Measurements from ENCODE around the gene TCEA2. TPM values are rescaled to one million over a fixed set of nuclear protein-coding genes. Genes with fewer than 3 reads are reported as not detected.

The TCEA2 gene
- total and polyA plus RNA-seq, 9 of the 15 experiments (the other 6 are each of a cell fraction or from before 2014, with no cell fraction given) = 1.4 to 28.7 (median 5.4) TPM

- TF ChIP-seq E2F6 (IDR thresholded peaks at IDR 0.05; ENCODE audit: borderline replicate concordance in 1 of 2, extremely low read depth in 1 of 2, insufficient read depth in 1 of 2, insufficient read length in 1 of 2, low read depth in 1 of 2, low read length in 1 of 2, poor library complexity in 1 of 2, severe bottlenecking in 1 of 2) (peak; percentile 57 to 78), RNF2 (IDR thresholded peaks at IDR 0.05) (no peak), BRF2 (IDR thresholded peaks at IDR 0.05; ENCODE audit: borderline replicate concordance, insufficient read depth, insufficient read length) (no peak), E2F4 (CRISPR knock-in tag; IDR thresholded peaks at IDR 0.05; ENCODE audit: low read depth) (no peak), NONO (IDR thresholded peaks at IDR 0.05; ENCODE audit: low read depth in 2 of 2, low read length in 1 of 2) (peak in 1 of 2 experiments; percentile 59; a peak in 1 of 4 replicates), CBX3 (IDR thresholded peaks at IDR 0.05; ENCODE audit: borderline replicate concordance in 1 of 2, low read length in 2 of 2) (peak in 1 of 2 experiments; percentile 39; a peak in 1 of 3 replicates), TBP (optimal IDR thresholded peaks at IDR 0.05; ENCODE audit: low read depth, low read length) (no peak), HDAC8 (tag; IDR thresholded peaks at IDR 0.05) (no peak), ZC3H4 (CRISPR knock-in tag; IDR thresholded peaks at IDR 0.05; ENCODE audit: borderline replicate concordance) (no peak), ZNF197 (CRISPR knock-in tag; IDR thresholded peaks at IDR 0.05; ENCODE audit: low read depth) (no peak; the same call in 1 of the 2 replicates), TRIM24 (IDR thresholded peaks at IDR 0.05) (0 out of 4 replicates have a peak, but pooled peaks of 1 of the 2 experiments have one; percentile 22), MITF (IDR thresholded peaks at IDR 0.05) (no peak), ZFP1 (CRISPR knock-in tag; IDR thresholded peaks at IDR 0.05) (no peak), THRA (IDR thresholded peaks at IDR 0.05) (no peak), ZNF398 (CRISPR knock-in tag; IDR thresholded peaks at IDR 0.05) (no peak), KLF1 (tag; IDR thresholded peaks at IDR 0.05) (no peak)
Observed at GRCh38 chr20:64079273-64080012, 16.4 kb downstream of the TCEA2 start, which contains the start of gene RGS19 (continued).
